ENCODE data around the gene ERMAP. TPM values are rescaled to one million over a fixed set of nuclear protein-coding genes. Genes with fewer than 3 reads are reported as not detected.

Gene ERMAP
- total RNA-seq, 1 experiment from 2014 or later: 17.2 TPM

DNA sequence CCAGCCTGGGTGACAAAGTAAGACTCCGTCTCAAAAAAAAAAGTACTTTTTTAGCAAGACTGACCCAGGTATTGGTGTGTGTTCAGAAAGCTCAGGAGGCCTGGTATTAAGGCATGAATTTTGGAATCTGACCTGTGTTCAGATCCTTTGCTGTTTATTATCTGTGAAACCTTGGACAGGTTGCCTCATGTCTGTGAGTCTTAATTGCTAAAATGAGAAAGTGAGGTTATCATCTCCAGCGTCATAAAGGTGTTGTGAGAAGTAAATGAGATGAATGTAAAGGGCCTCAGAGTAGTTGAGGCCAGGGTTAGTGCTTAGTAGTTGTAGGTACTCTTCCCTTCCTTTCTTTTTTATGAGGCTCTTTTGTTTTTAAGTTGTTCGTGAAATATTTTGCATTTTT, 47.1 kb upstream of the ERMAP start:
- CTCF ChIA-PET: interaction anchor here (1.4 kb wide), 1 partner anchor 12 kb away, joined by 4 read pairs; no protein-coding TSS in a partner anchor
- no peak for TF ChIP-seq CTCF (IDR thresholded peaks at IDR 0.05; ENCODE audit: unreplicated experiment)

DNA sequence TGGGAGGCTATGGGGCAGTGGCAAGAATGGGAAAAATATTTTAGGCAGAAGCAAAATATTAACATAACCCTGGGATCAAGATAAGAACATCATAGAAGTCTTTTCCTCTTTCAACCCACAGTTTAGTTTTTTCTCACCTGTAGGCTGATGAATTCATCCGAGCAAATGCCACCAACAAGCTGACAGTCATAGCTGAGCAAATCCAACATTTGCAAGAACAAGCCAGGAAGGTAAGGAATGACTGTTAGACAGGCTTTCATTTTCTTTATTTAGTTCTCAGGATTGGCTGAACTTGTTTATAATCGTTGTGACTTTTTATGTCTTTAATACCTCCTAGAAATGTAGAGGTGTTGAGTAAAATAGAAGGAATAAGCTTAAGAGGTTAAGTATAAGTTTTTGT, 43.5 kb upstream of the ERMAP start:
- TF ChIP-seq CTCF (IDR thresholded peaks at IDR 0.05; ENCODE audit: unreplicated experiment): no peak
- H3K27ac Mint-ChIP-seq (ENCODE audit: low read depth, unreplicated experiment): peak overlapping the region; percentile 24
- BruUV-seq (replicated peaks): no TSS peak
- ChIA-PET POLR2A (interaction anchor here (2.2 kb wide), 1 partner anchor 11 kb away, joined by 9 read pairs; the partner anchor contains the start of gene TMEM269), CTCF (interaction anchor here (0.6 kb wide), 1 partner anchor 104 kb away, joined by 3 read pairs; no protein-coding TSS in a partner anchor)
- no peak for DNase-seq (ENCODE audit: unreplicated experiment)
- no peaks in the 10 kb centered on the region for H3K27me3 Mint-ChIP-seq (ENCODE audit: insufficient read depth, unreplicated experiment)
- peaks cover 6% of the 10 kb centered on the region for H3K4me1 Mint-ChIP-seq (ENCODE audit: insufficient read depth, unreplicated experiment)
- peaks cover 40% of the 10 kb centered on the region for H3K36me3 Mint-ChIP-seq (ENCODE audit: insufficient read depth, unreplicated experiment)
- no peak overlapping the region for H3K4me3 Mint-ChIP-seq (ENCODE audit: unreplicated experiment)
- intact Hi-C loops (cut with micrococcal nuclease): no loop called here
- no peaks in the 10 kb centered on the region for H3K9me3 Mint-ChIP-seq (ENCODE audit: unreplicated experiment)

More for the DNA sequence above, 47.1 kb upstream of the ERMAP start:
- H3K4me3 Mint-ChIP-seq (ENCODE audit: unreplicated experiment): no peak overlapping the region
- no peaks in the 10 kb centered on the region for H3K27me3 Mint-ChIP-seq (ENCODE audit: insufficient read depth, unreplicated experiment)
- H3K27ac Mint-ChIP-seq (ENCODE audit: low read depth, unreplicated experiment): no peak overlapping the region
- BruUV-seq (replicated peaks): no TSS peak
- intact Hi-C loops (cut with micrococcal nuclease): no loop called here
- POLR2A ChIA-PET: interaction anchor here (0.7 to 1.0 kb wide), 2 partner anchors 14 to 75 kb away, joined by 3 to 4 read pairs; no protein-coding TSS in a partner anchor
- H3K36me3 Mint-ChIP-seq (ENCODE audit: insufficient read depth, unreplicated experiment): peaks cover 14% of the 10 kb centered on the region
- H3K9me3 Mint-ChIP-seq (ENCODE audit: unreplicated experiment): no peaks in the 10 kb centered on the region
- peaks cover 6% of the 10 kb centered on the region for H3K4me1 Mint-ChIP-seq (ENCODE audit: insufficient read depth, unreplicated experiment)
- no peak for DNase-seq (ENCODE audit: unreplicated experiment)

- ChIA-PET CTCF (interaction anchor here (0.9 kb wide), 1 partner anchor 299 kb away, joined by 3 read pairs; no protein-coding TSS in a partner anchor), POLR2A (interaction anchor here (2.2 to 5.7 kb wide), 2 partner anchors 8 to 9 kb away, joined by 9 to 32 read pairs; partner anchors contain the start of genes C1orf50, P3H1 and TMEM269)
- no peak overlapping the region for H3K4me3 Mint-ChIP-seq (ENCODE audit: unreplicated experiment)
- H3K27ac Mint-ChIP-seq (ENCODE audit: low read depth, unreplicated experiment): no peak overlapping the region
- H3K9me3 Mint-ChIP-seq (ENCODE audit: unreplicated experiment): no peaks in the 10 kb centered on the region
- BruUV-seq (replicated peaks): no TSS peak
- H3K36me3 Mint-ChIP-seq (ENCODE audit: insufficient read depth, unreplicated experiment): peaks cover 56% of the 10 kb centered on the region
- DNase-seq (ENCODE audit: unreplicated experiment): no peak
- intact Hi-C loops (cut with micrococcal nuclease): no loop called here
- H3K27me3 Mint-ChIP-seq (ENCODE audit: insufficient read depth, unreplicated experiment): no peaks in the 10 kb centered on the region
- H3K4me1 Mint-ChIP-seq (ENCODE audit: insufficient read depth, unreplicated experiment): peaks cover 6% of the 10 kb centered on the region
- no peak for TF ChIP-seq CTCF (IDR thresholded peaks at IDR 0.05; ENCODE audit: unreplicated experiment)
These were observed 41.9 kb upstream of the ERMAP start for GRCh38 chr1:42774928-42775526.

DNA sequence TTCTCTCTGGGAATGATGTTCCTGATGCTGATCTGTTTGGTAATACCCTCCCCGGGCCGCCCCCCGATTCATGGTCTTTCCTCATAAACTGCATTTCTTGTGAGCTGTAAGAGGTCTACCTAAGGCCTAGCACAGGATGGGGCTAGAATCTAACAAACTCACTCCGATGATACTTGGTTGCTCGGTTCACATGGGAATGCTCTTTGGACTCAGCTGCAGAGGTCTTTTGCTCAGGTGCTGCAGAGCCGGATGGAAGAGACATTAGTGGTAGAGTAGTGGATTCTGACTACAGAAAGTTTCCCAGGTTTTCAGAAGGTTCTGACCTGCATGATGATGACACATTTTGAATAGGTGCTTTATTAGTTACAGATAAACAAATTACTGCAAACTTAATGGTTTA, 40.4 kb upstream of the ERMAP start:
- no peak overlapping the region for H3K4me3 Mint-ChIP-seq (ENCODE audit: unreplicated experiment)
- H3K27me3 Mint-ChIP-seq (ENCODE audit: insufficient read depth, unreplicated experiment): no peaks in the 10 kb centered on the region
- no TSS peak for BruUV-seq (replicated peaks)
- CTCF ChIA-PET: interaction anchor here (1.1 to 1.7 kb wide), 5 partner anchors 10 to 297 kb away, joined by 4 to 7 read pairs (median 5); partner anchors contain the start of genes C1orf50 and P3H1
- intact Hi-C loops (cut with micrococcal nuclease): no loop called here
- POLR2A ChIA-PET: interaction anchor here (0.7 to 5.7 kb wide), 2 partner anchors 9 to 19 kb away, joined by 3 to 32 read pairs; partner anchors contain the start of genes C1orf50 and P3H1
- DNase-seq (ENCODE audit: unreplicated experiment): no peak
- H3K36me3 Mint-ChIP-seq (ENCODE audit: insufficient read depth, unreplicated experiment): peaks cover 61% of the 10 kb centered on the region
- TF ChIP-seq CTCF (IDR thresholded peaks at IDR 0.05; ENCODE audit: unreplicated experiment): no peak
- H3K4me1 Mint-ChIP-seq (ENCODE audit: insufficient read depth, unreplicated experiment): no peaks in the 10 kb centered on the region
- no peaks in the 10 kb centered on the region for H3K9me3 Mint-ChIP-seq (ENCODE audit: unreplicated experiment)
- no peak overlapping the region for H3K27ac Mint-ChIP-seq (ENCODE audit: low read depth, unreplicated experiment)
